HG03457 (cell line): Measurements from ENCODE around the gene BATF.

ENCODE experiments used
- ATAC-seq: cut with Tn5 transposase; IDR thresholded peaks from one replicate; pipeline ENCODE4 v1.9.1; 2021; ENCODE audit warnings: moderate number of reproducible peaks; ENCODE audit not compliant: unreplicated experiment

The BATF gene

DNA sequence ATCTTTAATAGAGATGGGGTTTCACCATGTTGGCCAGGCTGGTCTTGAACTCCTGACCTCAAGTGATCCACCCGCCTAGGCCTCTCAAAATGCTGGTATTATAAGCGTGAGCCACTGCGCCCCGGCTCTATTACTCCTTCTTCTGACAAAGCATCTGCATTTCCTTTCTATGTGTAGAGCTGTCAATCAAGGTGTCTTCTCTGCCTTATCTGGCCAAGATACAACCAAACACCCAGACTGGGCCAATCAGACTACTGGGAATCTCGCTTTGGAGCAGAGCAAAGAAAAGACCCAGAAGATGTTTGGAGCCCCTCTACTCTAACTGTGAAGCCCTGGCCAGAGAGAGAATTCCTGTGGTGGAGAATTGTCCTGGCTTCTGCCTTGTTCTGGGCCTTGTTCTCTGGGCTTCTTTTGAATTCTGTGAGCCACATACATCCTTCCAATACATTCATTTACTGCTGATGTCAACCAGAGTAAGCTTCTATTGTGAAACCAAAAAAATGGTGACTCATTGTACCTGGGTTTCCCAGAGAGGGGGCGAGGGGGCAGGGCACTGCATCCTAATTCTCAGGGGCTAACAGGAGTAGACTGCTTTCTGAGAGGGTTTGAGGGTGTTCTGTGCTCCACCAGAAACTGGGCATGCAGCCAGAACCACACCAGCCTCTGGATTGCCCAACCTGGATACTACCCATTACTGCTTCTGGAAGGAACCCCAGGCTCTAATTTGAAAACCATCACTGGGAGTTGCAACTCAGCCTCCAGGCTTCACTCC, 37.4 kb downstream of the BATF start:
- ATAC-seq = no peak

DNA sequence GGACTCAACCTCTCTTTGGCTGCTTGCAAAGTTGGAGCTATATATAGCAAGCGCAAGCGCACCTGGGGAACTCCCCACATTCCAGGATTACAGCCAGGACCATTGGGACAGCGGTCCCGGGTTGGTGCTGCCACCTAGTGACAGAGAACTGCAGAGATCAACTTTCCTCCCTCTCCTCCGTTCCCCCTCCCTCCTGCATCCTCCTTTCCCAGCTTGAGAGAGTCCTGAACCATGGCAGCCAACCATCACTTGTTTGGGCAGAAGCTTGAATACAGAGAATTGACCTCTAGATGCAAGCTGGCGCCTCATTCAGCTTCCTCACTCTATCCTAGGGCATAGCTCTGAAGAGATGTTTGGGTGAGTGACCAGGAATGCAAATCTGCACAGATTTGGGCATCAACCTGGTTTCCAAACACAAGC, 38.8 kb downstream of the BATF start:
- ATAC-seq = no peak

DNA sequence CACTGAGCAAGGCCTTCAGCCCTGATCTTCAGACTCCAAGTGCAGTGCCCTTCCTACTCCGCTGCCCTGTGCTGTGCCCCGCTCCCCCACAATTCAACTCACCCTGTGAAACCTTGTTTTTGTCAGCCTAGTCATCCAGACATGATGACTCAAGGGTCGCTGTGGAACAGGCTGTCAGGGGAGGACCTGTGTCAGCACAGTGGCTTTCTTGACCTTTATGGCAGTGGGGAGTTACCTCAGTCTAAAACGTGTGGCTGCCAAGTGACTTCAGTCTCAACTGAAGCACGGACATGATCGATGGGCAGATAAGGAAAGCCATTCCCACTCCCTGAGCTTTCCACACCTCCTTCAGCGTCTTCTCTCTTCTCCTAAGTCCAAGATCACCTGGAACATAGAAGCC, 39.8 kb downstream of the BATF start:
- ATAC-seq = no peak

DNA sequence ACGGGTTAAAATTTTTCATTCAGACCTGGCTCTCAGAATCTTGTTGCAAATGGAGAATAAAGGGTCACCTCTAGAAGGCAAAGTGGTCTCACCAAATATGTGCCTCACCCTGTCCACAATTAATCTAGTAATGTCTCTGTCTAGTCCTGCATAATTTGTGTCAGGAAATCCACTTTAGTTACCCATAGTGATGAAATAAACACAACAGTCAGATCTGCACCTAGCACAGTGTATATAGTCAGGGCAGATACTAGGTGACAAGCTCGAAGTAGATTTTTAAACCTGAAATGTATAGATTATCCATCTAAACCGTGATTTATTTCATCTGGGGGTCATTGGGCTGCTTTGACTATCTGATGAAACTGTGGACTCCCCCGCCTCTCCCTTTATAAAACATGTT, 40.2 kb downstream of the BATF start:
- ATAC-seq = no peak

DNA sequence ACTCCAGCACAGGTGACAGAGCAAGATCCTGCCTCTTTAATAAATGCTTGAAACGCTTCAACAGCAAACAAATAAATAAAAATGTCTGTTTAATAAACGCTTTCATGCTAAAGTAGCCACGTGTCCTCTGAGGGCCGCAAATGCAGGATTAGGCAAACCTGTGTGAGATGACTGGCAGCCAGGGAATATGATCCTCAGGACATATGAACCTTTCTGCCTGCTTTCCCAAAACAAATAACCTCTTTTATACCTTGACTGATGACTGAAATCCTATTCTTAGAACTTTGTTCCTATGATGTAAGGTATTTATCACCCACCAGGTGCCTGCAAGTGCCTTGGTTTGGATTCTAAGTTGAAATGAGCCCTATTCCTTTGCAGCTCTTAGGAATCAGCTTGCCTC, 41.7 kb downstream of the BATF start:
- ATAC-seq = no peak

DNA sequence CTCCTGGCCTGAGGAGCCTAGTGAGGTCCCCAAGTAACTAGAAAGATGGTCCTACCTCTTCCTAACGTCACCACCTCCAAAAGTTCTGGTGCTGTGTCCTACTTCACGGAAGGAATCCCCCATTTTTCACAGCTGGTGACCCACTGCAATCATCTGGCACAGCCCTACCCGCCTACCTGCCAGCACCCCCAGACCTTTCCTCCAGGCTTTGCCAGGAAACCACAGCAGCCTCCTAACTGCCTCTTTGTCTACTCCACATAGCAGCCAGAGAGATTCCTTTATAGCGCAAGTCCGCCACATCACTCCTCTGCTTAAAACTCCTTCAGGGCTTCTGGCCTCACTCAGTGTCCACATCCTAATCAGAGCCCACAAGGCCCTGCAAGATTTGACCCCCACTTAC, 42.8 kb downstream of the BATF start:
- ATAC-seq = no peak

DNA sequence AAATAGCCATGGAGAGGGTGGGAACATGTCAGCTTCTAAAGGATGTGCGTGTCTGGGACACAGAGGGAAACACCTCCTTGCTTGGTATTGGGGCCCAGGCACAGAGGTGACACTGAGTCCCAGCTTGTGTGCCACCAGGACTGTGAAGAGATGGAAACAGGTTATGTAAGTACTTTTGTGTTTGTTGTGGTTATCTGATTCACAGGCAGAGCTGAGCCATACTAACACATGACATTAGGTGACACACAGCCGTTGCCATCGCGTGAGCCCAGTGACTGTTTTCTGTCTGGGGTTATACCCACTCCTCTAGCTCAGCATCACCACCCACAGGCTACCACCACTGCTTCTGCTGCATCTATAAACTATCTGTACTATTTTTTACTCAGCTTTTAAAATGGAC, 44.1 kb downstream of the BATF start:
- no peak for ATAC-seq

DNA sequence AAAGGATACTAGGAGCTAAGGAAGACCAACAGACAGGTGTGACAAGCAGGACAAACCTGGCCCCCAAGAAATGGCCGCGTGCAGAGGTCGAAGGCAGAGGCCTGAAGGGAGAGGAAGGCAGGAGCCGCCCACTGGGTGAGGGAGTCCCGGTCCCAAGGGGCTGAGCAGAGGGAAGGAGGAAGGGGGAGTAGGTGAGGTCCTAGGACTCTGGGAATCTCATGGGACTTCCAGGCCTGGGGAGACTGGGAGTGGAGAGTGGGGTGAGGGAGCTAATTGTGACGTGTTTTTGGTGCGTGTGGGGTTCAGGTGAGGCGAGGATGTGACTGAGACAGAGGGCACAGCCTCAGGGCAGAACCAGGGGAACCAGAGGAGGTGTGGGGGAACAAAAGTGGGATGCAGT, 44.5 kb downstream of the BATF start:
- no peak for ATAC-seq

DNA sequence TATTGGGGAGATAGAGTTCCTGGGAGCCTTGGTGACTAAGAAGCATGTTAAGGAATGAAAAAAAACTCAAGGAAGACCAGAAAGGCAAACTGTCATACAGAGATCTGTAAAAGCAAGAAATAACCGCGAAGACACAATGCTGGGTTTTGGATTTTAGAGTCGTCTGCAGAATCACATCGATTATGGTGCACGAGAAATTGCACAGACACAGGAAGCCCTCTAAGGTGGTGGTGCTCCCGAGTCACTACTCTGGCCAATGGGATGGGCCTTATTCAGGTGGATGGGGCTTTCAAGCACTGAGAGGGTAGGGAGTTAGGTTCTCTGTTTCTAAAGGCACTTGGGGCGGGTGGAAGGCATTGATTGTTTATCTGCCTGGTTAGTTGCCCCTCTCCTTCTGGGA, 45.9 kb downstream of the BATF start:
- ATAC-seq = no peak

DNA sequence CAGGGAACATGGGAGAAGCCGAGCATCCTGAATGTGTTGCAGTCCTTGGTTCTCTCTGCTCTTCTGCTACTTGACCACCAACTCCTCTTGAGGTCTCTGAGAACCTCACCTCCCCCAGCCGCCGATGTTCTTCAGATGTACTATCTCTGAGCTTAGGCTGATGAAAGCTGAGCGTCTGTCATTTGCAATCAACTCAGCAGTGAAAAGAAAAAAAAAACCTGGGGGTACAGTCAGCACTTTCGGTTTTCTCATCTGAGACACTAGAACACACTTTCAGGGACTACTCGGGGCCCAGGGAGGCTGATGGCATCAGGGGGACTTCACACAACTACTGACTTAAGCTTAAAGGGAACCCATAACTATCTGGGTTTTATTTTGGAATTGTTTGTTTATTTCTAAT, 46.5 kb downstream of the BATF start:
- no peak for ATAC-seq

DNA sequence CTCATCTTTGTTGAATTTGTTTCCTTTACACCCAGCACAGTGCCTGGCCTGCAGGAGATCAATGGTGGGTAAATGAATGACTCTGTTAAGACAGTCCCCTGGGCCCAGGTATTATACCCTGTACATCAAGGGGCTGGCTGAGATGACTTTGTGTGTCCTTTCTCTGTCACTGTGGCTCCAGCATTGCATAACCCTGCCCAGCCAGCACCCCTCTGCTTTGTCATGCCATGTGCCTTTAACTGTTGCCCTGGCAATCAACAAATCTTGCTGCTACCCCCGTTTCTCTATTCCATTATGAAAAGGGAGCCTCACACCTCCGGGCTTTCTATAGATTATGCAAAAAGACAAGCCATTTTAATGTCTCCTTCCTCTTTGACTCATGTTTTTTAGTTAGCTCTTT, 48.5 kb downstream of the BATF start:
- no peak for ATAC-seq

DNA sequence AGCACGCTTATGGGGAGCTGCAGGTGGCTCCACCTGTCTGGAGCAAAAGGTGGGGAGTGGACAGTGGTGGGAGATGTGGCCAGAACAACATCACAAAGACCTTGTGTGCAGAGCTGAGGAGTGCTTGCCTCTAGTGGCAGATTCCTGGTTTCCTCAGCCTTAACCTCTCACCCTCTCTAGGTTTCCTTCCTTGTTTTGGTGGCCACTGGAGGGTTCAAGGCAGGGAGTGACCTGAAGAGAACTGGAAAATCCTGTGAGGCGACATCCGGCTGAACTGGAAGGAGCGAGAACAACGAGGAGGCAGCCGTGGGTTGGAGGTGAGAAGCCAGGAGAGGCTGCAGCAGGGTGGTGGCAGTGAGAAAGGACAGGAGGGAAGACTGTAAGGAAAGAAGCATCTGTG, 49.8 kb downstream of the BATF start:
- ATAC-seq = no peak

DNA sequence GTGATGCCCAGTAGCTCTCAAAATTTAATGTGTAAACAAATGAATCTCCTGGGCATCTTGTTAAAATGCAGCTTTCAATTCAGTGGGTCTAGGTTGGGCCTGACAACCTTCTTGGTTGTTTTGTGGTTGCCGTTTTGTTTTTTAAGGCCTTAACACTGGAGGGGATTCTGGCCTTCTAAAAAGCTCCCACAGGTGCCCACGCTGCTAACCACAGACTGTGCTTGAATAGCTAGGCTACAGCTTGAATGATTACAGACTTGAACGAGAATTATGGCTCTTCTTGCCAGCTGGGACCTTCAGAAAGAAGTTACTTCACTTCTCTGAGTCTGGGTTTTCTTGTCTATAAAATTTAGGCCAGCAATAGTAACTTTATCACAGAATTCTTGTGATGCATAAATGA, 54.8 kb downstream of the BATF start:
- ATAC-seq = no peak

DNA sequence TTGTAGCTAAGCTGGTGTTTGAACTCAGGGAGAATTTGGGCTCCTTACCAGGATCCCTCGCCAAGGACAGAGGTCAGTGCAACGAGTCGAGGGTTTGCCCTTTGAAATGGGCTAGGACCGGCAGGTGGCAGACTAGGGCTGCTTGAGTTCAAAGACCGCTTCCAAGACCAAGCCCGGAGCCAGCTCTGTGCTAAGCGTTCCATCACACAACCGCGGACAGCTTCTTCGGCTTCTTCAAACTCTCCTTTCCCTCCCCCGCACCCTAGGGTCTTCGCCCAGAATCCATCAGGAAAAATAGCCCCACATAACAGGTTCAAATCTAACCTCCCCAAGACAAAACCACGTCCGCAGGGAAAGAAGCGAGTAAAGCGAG, 55.4 kb downstream of the BATF start:
- no peak for ATAC-seq

DNA sequence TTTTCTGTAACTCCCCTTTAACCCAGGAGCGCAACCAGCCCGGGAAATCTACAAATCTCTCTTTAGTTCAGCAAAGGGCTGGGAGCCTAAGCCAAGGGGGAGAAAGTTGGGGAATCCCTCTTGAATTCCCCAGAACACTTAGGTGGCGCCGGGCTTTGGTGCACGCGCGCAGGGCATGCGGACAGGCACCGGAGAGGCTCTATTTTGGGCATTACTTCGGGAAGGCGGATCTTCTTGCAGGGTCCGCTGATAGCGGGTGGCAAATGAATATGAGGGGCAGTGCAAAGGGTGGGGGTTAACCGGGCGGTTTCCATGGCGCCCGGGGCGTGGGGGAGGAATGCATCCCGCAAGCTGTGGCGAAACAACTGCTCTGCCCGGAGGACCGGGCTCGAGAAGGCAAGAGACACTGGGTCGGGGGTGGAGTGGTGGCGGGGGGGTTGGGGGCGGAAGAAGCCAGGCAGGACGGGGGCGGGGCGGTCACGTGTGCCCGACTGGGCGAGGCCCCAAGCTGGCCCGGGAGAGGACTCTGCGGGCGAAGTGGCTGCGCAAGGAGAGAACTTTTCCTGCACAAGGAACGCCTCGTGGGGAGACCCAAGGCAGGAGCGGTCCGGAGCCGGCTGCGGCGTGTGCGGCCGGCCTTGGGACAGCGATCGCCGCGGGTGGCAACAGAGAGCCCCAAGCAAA, 56.0 kb downstream of the BATF start, which contains the start of gene FLVCR2:
Gene FLVCR2, plus strand, starts transcription at position 519 of the 684 bp plus-strand sequence. CDS start 353 bp downstream, outside the sequence.
- no peak for ATAC-seq

DNA sequence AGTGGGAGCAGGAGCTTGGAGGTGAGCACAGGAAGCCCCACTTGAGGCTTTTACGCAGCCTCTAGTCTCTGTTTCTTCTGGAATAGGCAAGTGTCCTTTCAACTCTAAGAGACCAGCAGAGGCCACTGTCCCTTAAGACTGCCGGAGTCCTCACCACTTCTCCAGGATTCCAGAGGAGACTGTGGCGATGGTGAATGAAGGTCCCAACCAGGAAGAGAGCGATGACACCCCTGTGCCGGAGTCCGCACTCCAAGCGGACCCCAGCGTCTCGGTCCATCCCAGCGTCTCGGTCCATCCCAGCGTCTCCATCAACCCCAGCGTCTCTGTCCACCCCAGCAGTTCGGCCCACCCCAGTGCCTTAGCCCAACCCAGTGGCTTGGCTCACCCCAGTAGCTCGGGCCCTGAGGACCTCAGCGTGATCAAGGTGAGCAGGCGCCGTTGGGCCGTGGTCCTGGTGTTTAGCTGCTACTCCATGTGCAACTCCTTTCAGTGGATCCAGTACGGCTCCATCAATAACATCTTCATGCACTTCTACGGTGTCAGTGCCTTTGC, 56.6 kb downstream of the BATF start:
- no peak for ATAC-seq

DNA sequence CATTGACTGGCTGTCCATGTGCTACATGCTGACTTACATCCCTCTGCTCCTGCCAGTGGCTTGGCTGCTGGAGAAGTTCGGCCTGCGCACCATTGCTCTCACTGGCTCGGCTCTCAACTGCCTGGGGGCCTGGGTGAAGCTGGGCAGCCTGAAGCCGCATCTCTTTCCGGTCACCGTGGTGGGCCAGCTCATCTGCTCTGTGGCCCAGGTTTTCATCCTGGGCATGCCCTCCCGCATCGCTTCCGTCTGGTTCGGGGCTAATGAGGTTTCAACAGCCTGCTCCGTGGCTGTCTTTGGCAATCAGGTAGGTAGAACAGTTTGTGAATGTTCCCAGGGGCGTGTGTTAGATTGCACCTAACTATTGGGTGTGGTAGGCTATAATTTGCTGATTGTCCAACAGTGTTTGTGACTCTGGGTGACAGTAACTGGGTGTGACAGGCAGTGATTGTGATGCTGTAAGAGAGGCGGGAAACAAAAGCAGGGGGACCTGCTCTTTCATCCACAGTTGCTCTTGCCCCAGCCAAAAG, 57.1 kb downstream of the BATF start:
- no peak for ATAC-seq

DNA sequence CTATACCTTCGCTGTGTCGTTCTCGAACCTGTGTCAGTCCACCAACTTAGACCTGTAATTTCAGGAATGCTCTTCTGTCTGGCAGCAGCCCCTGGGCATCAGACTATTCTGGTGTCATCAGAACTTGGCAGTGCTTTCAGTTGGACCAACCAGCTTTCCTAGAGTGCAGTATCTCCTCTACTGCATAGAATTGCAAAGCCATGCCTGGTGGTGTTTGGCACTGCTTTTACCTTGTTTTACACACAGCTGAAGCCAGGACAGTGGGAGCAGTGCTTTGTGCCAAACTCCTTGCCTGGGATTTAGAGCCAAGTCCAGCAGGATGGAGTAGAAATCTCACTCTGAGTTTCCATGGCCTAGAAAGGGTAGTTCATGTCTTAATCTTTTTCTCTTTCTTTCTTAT, 57.6 kb downstream of the BATF start:
- no peak for ATAC-seq

DNA sequence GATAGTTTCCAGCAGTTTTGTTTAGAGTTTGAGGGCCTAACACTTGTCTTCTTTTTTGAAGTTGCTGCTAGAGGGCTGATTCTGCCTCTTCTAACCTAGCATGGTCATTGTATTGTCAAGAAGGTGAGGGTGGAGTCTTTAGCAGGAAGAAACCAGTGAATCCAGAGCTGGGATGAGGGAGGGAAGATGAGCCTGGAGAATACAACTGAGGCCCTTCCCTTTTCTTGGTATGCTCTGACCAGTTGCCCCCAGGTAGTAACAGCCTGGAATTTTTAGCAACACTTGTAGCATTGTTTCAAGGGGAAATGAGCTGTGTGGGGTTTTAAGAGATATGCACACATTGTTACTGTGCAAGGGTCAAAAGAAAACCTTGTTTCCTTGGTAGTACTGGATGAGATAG, 65.1 kb downstream of the BATF start:
- no peak for ATAC-seq

DNA sequence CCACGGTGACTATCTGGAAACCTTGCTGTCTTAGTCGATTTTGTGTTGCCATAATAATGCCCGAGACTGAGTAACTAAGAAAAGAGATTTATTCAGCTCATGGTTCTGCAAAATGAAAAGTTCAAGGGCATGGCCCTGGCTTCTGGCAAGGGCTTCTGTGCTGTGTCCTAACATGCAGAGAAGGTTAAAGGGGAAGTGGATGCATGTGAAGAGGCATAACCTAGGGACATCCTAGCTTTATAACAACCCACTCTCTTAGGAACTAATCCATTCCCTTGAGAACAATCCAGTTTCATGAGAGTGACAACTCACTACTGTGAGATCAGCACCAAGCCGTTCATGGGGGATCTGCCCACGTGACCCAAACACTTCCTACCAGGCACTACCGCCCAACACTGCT, 67.7 kb downstream of the BATF start:
- no peak for ATAC-seq

DNA sequence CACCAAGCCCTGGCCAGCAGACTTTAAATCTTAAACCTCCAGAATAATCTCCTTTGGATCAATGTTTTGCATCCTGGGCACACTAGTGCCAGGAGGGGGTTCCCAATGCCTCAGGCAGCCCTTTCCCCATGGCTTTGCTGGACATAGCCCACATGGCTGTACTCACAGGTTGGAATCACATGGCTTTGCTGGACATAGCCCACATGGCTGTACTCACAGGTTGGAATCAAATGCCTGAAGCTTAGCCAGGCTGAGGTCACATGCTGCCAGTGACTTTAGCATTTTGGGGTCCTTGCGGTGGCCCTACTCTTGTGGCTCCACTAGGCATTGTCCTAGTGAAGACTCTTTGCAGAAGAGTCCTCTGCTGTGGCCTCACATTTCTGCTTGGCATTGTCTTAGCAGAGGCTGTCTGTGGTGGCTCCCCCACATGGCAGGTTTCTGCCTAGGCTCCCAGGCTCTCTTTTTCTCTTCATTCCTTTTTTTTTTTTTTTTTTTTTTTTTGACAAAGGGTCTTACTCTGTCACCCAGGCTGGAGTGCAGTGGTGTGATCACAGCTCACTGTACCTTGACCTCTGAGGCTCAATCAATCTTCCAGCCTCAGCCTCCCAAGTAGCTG, 69.2 kb downstream of the BATF start:
- ATAC-seq = no peak
